ENCODE data around the gene STX10.

The STX10 gene

GRCh38 chr19:13132471-13133180 lies 17.5 kb downstream of the STX10 start:
- TF ChIP-seq, protein P1, sequence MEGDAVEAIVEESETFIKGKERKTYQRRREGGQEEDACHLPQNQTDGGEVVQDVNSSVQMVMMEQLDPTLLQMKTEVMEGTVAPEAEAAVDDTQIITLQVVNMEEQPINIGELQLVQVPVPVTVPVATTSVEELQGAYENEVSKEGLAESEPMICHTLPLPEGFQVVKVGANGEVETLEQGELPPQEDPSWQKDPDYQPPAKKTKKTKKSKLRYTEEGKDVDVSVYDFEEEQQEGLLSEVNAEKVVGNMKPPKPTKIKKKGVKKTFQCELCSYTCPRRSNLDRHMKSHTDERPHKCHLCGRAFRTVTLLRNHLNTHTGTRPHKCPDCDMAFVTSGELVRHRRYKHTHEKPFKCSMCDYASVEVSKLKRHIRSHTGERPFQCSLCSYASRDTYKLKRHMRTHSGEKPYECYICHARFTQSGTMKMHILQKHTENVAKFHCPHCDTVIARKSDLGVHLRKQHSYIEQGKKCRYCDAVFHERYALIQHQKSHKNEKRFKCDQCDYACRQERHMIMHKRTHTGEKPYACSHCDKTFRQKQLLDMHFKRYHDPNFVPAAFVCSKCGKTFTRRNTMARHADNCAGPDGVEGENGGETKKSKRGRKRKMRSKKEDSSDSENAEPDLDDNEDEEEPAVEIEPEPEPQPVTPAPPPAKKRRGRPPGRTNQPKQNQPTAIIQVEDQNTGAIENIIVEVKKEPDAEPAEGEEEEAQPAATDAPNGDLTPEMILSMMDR (conservative IDR thresholded peaks at IDR 0.05): no peak
- TF ChIP-seq ZFX (IDR thresholded peaks at IDR 0.05): no peak
- no peak overlapping the region for H3K27ac ChIP-seq

GRCh38 chr19:13130886-13131490 lies 19.2 kb downstream of the STX10 start:
- no peak for TF ChIP-seq ZFX (IDR thresholded peaks at IDR 0.05)
- TF ChIP-seq, protein P1 (conservative IDR thresholded peaks at IDR 0.05): no peak
- no peak overlapping the region for H3K27ac ChIP-seq

DNA sequence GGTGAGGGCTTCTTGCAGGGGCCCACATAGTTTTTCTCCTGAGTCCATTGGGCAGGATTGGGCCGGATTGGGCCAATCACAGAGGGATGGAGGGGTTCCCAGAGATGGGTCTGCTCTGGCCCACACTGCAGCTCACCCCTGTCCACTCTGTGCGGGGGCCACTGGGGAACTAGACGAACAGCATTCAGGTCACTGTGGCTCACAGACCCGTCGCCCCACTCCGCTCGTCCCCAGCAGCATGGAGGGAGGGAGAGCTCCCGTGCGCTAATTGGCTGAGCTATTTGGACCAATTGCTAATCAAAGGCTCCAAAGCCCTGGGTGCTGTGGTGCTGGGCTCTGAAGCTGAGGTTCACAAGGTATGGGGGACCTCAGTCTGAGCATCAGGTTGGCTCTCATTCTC lies 20.8 kb downstream of the STX10 start:
- H3K27ac ChIP-seq: no peak overlapping the region
- TF ChIP-seq ZFX (IDR thresholded peaks at IDR 0.05): no peak
- TF ChIP-seq, protein P1 (conservative IDR thresholded peaks at IDR 0.05): no peak

DNA sequence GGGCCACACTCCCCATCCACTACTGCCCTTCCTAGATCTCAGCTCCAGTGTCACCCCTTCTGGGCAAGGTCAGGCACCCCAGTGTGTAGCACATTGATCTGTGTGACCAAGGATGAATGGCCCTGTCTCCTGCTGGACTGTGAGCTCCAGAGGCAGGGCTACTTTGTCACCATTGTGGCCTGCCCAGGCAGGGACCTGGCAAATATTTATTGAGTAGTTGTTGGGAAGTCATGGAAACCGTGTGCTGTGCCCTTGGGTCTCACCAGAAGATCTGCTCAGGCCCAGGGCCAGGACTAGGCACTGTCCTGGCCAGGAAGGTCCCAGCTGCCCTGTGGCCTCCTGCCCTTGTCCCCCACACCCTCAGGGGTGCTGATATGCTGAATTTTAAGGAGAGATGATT lies 21.6 kb downstream of the STX10 start:
- H3K27ac ChIP-seq: no peak overlapping the region
- TF ChIP-seq, protein P1 (conservative IDR thresholded peaks at IDR 0.05): no peak
- TF ChIP-seq ZFX (IDR thresholded peaks at IDR 0.05): no peak

- TF ChIP-seq, protein P1 (conservative IDR thresholded peaks at IDR 0.05): no peak
- TF ChIP-seq ZFX (IDR thresholded peaks at IDR 0.05): no peak
- H3K27ac ChIP-seq: no peak overlapping the region
These were observed 22.2 kb downstream of the STX10 start for GRCh38 chr19:13127811-13128575.

GRCh38 chr19:13127051-13127450 lies 23.1 kb downstream of the STX10 start:
- TF ChIP-seq, protein P1 (conservative IDR thresholded peaks at IDR 0.05): no peak
- TF ChIP-seq ZFX (IDR thresholded peaks at IDR 0.05): no peak
- no peak overlapping the region for H3K27ac ChIP-seq

All from C4-2B (cell line).